ENCODE data around the gene SCN1A. TPM values are rescaled to one million over a fixed set of nuclear protein-coding genes. Genes with fewer than 3 reads are reported as not detected.

Gene SCN1A
- total RNA-seq, 2 donors from 2014 or later = not detected

GRCh38 chr2:166084301-166084700, 43.5 kb downstream of the SCN1A start:
- DNase-seq (ENCODE audit: low spot score) (no peak), ATAC-seq (ENCODE audit: insufficient number of reproducible peaks, low FRiP score, low read depth) (no peak)
- TF ChIP-seq CTCF (IDR thresholded peaks at IDR 0.05) = no peak
- Histone ChIP-seq H3K27ac (no peak overlapping the region), H3K9me3 (no peaks in the 10 kb centered on the region), H3K36me3 (no peaks in the 10 kb centered on the region), H3K27me3 (replicated peaks; ENCODE audit: insufficient read depth) (no peaks in the 10 kb centered on the region), H3K4me3 (no peak overlapping the region), H3K4me1 (ENCODE audit: control insufficient read depth in 1 of 2, low read depth in 2 of 2) (no peaks in the 10 kb centered on the region)

- ATAC-seq (ENCODE audit: insufficient number of reproducible peaks, low FRiP score, low read depth) (no peak), DNase-seq (ENCODE audit: low spot score) (no peak)
- H3K27me3 ChIP-seq (replicated peaks; ENCODE audit: insufficient read depth) = no peaks in the 10 kb centered on the region
- no peaks in the 10 kb centered on the region for H3K9me3 ChIP-seq
- H3K4me1 ChIP-seq (ENCODE audit: control insufficient read depth in 1 of 2, low read depth in 2 of 2) = no peaks in the 10 kb centered on the region
- H3K4me3 ChIP-seq = no peak overlapping the region
- no peak for TF ChIP-seq CTCF (IDR thresholded peaks at IDR 0.05)
- no peaks in the 10 kb centered on the region for H3K36me3 ChIP-seq
- H3K27ac ChIP-seq = no peak overlapping the region
Observed at GRCh38 chr2:166082736-166083135, 45.1 kb downstream of the SCN1A start.

DNA sequence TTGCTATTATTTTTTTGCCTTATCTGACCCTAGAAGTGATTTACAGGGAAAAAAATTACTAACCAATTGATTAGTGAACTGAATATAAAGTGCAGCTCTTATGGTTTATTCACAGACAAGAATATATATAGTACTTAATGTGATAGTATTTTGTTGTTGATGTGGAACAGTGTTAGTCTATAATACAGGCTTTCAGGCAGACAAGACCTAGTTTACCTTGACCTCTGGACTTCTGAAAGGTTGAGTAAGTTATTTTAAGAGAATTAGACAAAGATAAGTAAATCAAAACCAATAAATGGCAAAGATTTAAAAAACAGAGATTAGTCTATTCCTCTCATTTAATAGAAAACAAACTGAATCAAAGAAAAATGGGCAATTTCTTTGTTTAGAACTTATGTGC, 46.0 kb downstream of the SCN1A start:
- no peaks in the 10 kb centered on the region for H3K27me3 ChIP-seq (replicated peaks; ENCODE audit: insufficient read depth)
- no peak overlapping the region for H3K4me3 ChIP-seq
- no peaks in the 10 kb centered on the region for H3K4me1 ChIP-seq (ENCODE audit: control insufficient read depth in 1 of 2, low read depth in 2 of 2)
- H3K9me3 ChIP-seq = no peaks in the 10 kb centered on the region
- ATAC-seq (ENCODE audit: insufficient number of reproducible peaks, low FRiP score, low read depth) (no peak), DNase-seq (ENCODE audit: low spot score) (no peak)
- H3K36me3 ChIP-seq = no peaks in the 10 kb centered on the region
- H3K27ac ChIP-seq = no peak overlapping the region
- TF ChIP-seq CTCF (IDR thresholded peaks at IDR 0.05) = no peak

DNA sequence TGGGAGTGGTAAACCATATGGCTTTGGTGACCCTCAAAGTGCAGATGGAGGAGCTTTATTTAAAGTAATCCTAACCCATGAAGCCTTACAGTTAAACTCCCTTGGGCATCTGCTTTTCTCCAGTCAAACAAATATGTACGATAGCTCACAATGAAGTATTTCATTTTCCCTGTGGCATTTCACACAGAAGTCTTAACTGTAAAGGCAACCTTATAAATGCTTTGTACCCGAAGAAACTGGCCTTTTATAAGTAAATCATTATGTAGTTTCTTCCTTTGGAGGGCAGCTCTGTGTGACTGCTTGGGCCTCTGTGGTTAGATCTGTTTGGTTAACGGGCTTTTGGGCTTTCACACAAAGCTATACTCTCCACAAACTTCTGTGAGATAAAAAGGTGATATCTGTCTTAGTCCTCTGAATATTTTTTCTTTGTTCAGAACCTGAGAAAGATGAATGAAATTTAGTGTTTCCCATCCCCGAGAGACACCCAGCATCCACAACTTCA, 46.6 kb downstream of the SCN1A start:
- H3K9me3 ChIP-seq = no peaks in the 10 kb centered on the region
- TF ChIP-seq CTCF (IDR thresholded peaks at IDR 0.05) = no peak

GRCh38 chr2:166074430-166074829, 53.4 kb downstream of the SCN1A start:
- no peak overlapping the region for H3K4me3 ChIP-seq
- no peaks in the 10 kb centered on the region for H3K36me3 ChIP-seq
- no peaks in the 10 kb centered on the region for H3K4me1 ChIP-seq (ENCODE audit: control insufficient read depth in 1 of 2, low read depth in 2 of 2)
- H3K27me3 ChIP-seq (replicated peaks; ENCODE audit: insufficient read depth) = no peaks in the 10 kb centered on the region
- ATAC-seq (ENCODE audit: insufficient number of reproducible peaks, low FRiP score, low read depth) (no peak), DNase-seq (ENCODE audit: low spot score) (no peak)
- H3K27ac ChIP-seq = no peak overlapping the region
- no peaks in the 10 kb centered on the region for H3K9me3 ChIP-seq
- TF ChIP-seq CTCF (IDR thresholded peaks at IDR 0.05) = no peak

More for the DNA sequence above, 46.6 kb downstream of the SCN1A start:
- H3K4me3 ChIP-seq = no peak overlapping the region
- H3K36me3 ChIP-seq = no peaks in the 10 kb centered on the region
- no peak overlapping the region for H3K27ac ChIP-seq
- DNase-seq (ENCODE audit: low spot score) (no peak), ATAC-seq (ENCODE audit: insufficient number of reproducible peaks, low FRiP score, low read depth) (no peak)
- no peaks in the 10 kb centered on the region for H3K4me1 ChIP-seq (ENCODE audit: control insufficient read depth in 1 of 2, low read depth in 2 of 2)
- H3K27me3 ChIP-seq (replicated peaks; ENCODE audit: insufficient read depth) = no peaks in the 10 kb centered on the region

Measured in thoracic aorta (tissue), 2 donors.